ENCODE measurements around the gene PSMB8.

Gene PSMB8

GRCh38 chr6:32799168-32799567 lies 44.7 kb downstream of the PSMB8 start:
- no peak for DNase-seq (ENCODE audit: low read depth, low spot score)

GRCh38 chr6:32796848-32797776 lies 46.7 kb downstream of the PSMB8 start:
- DNase-seq (ENCODE audit: low read depth, low spot score) = peak; percentile 35

DNA sequence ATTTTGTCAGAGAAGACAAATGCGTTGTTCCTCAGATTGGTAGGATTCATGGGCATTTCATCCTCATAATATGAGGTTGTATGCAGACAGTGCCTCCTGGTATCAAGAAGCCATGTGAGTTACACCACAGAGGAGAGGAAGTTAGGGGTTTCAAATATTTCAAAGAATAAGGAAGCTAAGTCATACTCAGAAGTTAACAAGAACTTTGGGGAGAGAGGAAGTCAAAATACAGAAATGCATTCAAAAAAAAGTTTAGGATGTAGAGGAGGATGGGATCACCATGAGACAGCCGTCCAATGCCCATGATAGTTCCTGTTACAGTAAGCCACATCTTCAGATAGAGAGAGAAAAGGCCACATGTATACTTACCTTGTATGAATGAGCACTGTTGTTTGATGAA lies 49.3 kb downstream of the PSMB8 start:
- DNase-seq (ENCODE audit: low read depth, low spot score) = no peak

- DNase-seq (ENCODE audit: low read depth, low spot score) = no peak
Observed at GRCh38 chr6:32792901-32793435, 50.9 kb downstream of the PSMB8 start.

All from smooth muscle cell of the brain vasculature (primary cell).